Mesenchymal stem cell (in vitro differentiated cells and primary cell): ENCODE data around the gene THAP12. TPM values are rescaled to one million over a fixed set of nuclear protein-coding genes. Genes with fewer than 3 reads are reported as not detected.

ENCODE experiments used
- DNase-seq: peaks from one replicate; pipeline ENCODE4 v3.0.0-alpha.2; 2013
- H2AFZ ChIP-seq: one replicate; pipeline ENCODE4 v1.6.1; 2013; ENCODE audit warnings: low read depth, mild to moderate bottlenecking, control low read depth, inconsistent platforms, low read length, moderate library complexity
- H2AK5ac ChIP-seq: 2 replicates; pipeline ENCODE4 v1.6.1; 2013; ENCODE audit warnings: low read length, moderate library complexity, mild to moderate bottlenecking, inconsistent platforms; ENCODE audit not compliant: severe bottlenecking
- H2BK120ac ChIP-seq: one replicate; pipeline ENCODE4 v1.6.1; 2013; ENCODE audit warnings: low read depth, mild to moderate bottlenecking, inconsistent platforms, low read length, moderate library complexity
- H2BK12ac ChIP-seq, 2 experiments: one replicate each; pipeline ENCODE4 v1.6.1; 2013; ENCODE audit warnings: inconsistent platforms in 2 of 2, low read length in 2 of 2, mild to moderate bottlenecking in 2 of 2, moderate library complexity in 2 of 2, control low read depth in 1 of 2
- H2BK15ac ChIP-seq: one replicate; pipeline ENCODE4 v1.6.1; 2013; ENCODE audit warnings: mild to moderate bottlenecking, low read depth, inconsistent platforms; ENCODE audit not compliant: poor library complexity, severe bottlenecking
- H2BK5ac ChIP-seq: 2 replicates; pipeline ENCODE4 v1.6.1; 2013; ENCODE audit warnings: low read depth, mild to moderate bottlenecking, low read length, control low read depth, inconsistent platforms; ENCODE audit not compliant: poor library complexity, severe bottlenecking
- H3K14ac ChIP-seq, 2 experiments: one replicate each; pipeline ENCODE4 v1.6.1; 2013; ENCODE audit warnings: inconsistent platforms in 2 of 2, low read length in 2 of 2, control low read depth in 1 of 2, mild to moderate bottlenecking in 1 of 2, moderate library complexity in 1 of 2
- H3K18ac ChIP-seq, 2 experiments: one replicate each; pipeline ENCODE4 v1.6.1; 2013; ENCODE audit warnings: inconsistent platforms in 2 of 2, low read length in 2 of 2, control low read depth in 1 of 2, low read depth in 1 of 2, mild to moderate bottlenecking in 1 of 2
- H3K23ac ChIP-seq, 2 experiments: one replicate each; pipeline ENCODE4 v1.6.1; 2013; ENCODE audit warnings: inconsistent platforms in 2 of 2, low read length in 2 of 2, mild to moderate bottlenecking in 2 of 2, moderate library complexity in 2 of 2, control low read depth in 1 of 2
- H3K27ac ChIP-seq: 2 replicates; pipeline ENCODE4 v1.5.1; 2013; ENCODE audit warnings: mild to moderate bottlenecking, moderate library complexity, low read length, control low read depth, inconsistent platforms; ENCODE audit not compliant: poor library complexity, severe bottlenecking
- H3K27me3 ChIP-seq, 2 experiments: 2 replicates each; pipeline versions ENCODE4 v1.6.1 to v1.7.0; 2013; ENCODE audit warnings: low read length in 2 of 2, mild to moderate bottlenecking in 2 of 2, moderate library complexity in 2 of 2, control low read depth in 1 of 2, inconsistent platforms in 1 of 2; ENCODE audit not compliant: control insufficient read depth in 1 of 2, insufficient read depth in 1 of 2
- H3K36me3 ChIP-seq, 2 experiments: 2 replicates each; pipeline versions ENCODE4 v1.6.1 to v1.7.0; 2013; ENCODE audit warnings: low read length in 2 of 2, control low read depth in 1 of 2, inconsistent platforms in 1 of 2, low read depth in 1 of 2, mild to moderate bottlenecking in 1 of 2; ENCODE audit not compliant: insufficient read depth in 2 of 2, control insufficient read depth in 1 of 2
- H3K4ac ChIP-seq, 2 experiments: one replicate each; pipeline ENCODE4 v1.6.1; 2013; ENCODE audit warnings: inconsistent platforms in 2 of 2, low read length in 2 of 2, mild to moderate bottlenecking in 2 of 2, moderate library complexity in 2 of 2, control low read depth in 1 of 2, low read depth in 1 of 2
- H3K4me1 ChIP-seq: 2 replicates; pipeline ENCODE4 v1.6.1; 2013; ENCODE audit warnings: low read depth, low read length, control low read depth; ENCODE audit not compliant: control insufficient read depth, insufficient read depth
- H3K4me2 ChIP-seq: 2 replicates; pipeline ENCODE4 v1.6.1; 2013; ENCODE audit warnings: low read length, mild to moderate bottlenecking, inconsistent platforms; ENCODE audit not compliant: poor library complexity, severe bottlenecking
- H3K4me3 ChIP-seq, 2 experiments: 2 replicates each; pipeline versions ENCODE4 v1.5.1 to v1.7.0; 2013; ENCODE audit warnings: low read length in 2 of 2, mild to moderate bottlenecking in 2 of 2, control low read depth in 1 of 2, low read depth in 1 of 2; ENCODE audit not compliant: insufficient read depth in 1 of 2
- H3K79me1 ChIP-seq: replicated peaks from 2 replicates; pipeline ENCODE4 v1.6.1; 2013; ENCODE audit warnings: mild to moderate bottlenecking, control low read depth, low read length, inconsistent platforms; ENCODE audit not compliant: poor library complexity, severe bottlenecking
- H3K9ac ChIP-seq: 2 replicates; pipeline ENCODE4 v1.7.0; 2013; ENCODE audit warnings: mild to moderate bottlenecking, low read length, moderate library complexity
- H3K9me3 ChIP-seq: 2 replicates; pipeline ENCODE4 v1.7.0; 2013; ENCODE audit warnings: mild to moderate bottlenecking, low read length; ENCODE audit not compliant: control insufficient read depth
- H4K8ac ChIP-seq: one replicate; pipeline ENCODE4 v1.6.1; 2013; ENCODE audit warnings: inconsistent platforms, mild to moderate bottlenecking, low read length, moderate library complexity
- H4K91ac ChIP-seq: one replicate; pipeline ENCODE4 v1.6.1; 2013; ENCODE audit warnings: mild to moderate bottlenecking, low read length, inconsistent platforms
- WGBS: methylation state at CpG from one replicate; pipeline ENCODE4 v1.1.7; 2013; ENCODE audit warnings: mixed read lengths; 5-methylcytosine and 5-hydroxymethylcytosine counted together
- small RNA-seq: library from polyadenylated mRNA; stranded (forward); fragments of <200 nt; extraction: miRNeasy Mini kit (QIAGEN cat#:217004); gene quantifications from one replicate; pipeline ENCODE3, GENCODE V24; 2013; ENCODE audit warnings: low read depth

Gene THAP12

DNA sequence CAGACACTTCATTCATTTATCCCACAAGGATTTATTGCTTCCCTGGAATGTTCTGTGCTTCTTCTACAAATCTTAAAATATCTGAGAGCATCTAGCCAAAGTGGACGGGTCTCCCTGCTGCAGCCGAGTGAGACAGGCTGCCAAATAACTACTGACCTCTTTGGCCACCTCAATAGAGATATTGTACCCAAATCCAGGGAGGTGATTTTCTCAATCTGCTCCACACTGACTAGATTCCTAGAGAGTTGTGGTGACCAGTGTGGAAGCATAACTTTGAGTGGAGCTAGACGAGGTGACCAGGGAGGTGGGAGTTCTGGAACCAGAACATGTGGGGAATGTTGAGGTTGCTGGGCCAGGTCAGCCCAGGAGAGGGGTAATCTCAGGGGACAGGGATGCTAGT lies 77.5 kb downstream of the THAP12 start:
- Histone ChIP-seq H4K91ac (no peak overlapping the region), H2AFZ (no peak overlapping the region), H2BK15ac (no peak overlapping the region), H2BK120ac (no peak overlapping the region), H3K79me1 (no peaks in the 10 kb centered on the region), H3K27ac (no peak overlapping the region), H3K23ac (no peak overlapping the region), H3K4me2 (no peak overlapping the region), H3K14ac (no peak overlapping the region), H2BK5ac (no peak overlapping the region), H3K9me3 (no peaks in the 10 kb centered on the region), H2BK12ac (no peak overlapping the region), H3K4me3 (no peak overlapping the region), H2AK5ac (no peak overlapping the region), H3K27me3 (peaks cover 40 to 82% of the 10 kb centered on the region in 2 experiments), H3K4ac (no peak overlapping the region), H3K9ac (no peak overlapping the region), H3K18ac (no peak overlapping the region), H4K8ac (no peak overlapping the region), H3K36me3 (no peaks in the 10 kb centered on the region), H3K4me1 (no peaks in the 10 kb centered on the region)
- DNase-seq: no peak
- 70% methylated on average over 3 of the region's 3 CpGs for WGBS

DNA sequence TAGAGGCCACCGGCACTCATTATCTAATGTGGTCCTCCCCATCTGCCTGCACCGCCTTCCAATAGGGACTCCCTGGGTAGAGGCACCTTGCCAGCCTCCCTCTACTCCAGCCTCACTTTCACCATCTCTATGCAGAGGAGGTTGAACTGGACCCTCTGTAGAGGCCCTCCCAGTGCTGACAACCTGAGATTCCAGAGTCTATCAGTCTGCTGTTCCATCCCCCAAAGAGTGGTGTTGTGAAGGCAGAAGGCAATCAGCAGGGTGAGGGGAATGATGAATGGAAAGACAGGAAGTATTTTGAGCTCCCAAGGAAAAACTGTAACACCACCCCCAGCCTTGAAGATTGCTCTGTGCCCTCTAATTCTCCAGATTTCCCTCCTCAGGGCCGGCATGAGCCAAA lies 77.9 kb downstream of the THAP12 start:
- Histone ChIP-seq H2AK5ac (no peak overlapping the region), H2BK120ac (no peak overlapping the region), H2BK12ac (no peak overlapping the region), H3K9ac (no peak overlapping the region), H3K4me3 (no peak overlapping the region), H3K36me3 (no peaks in the 10 kb centered on the region), H3K9me3 (no peaks in the 10 kb centered on the region), H2AFZ (no peak overlapping the region), H3K79me1 (no peaks in the 10 kb centered on the region), H3K4ac (no peak overlapping the region), H4K91ac (no peak overlapping the region), H2BK15ac (no peak overlapping the region), H3K27me3 (peaks cover 39 to 84% of the 10 kb centered on the region in 2 experiments), H3K23ac (no peak overlapping the region), H3K14ac (no peak overlapping the region), H4K8ac (no peak overlapping the region), H3K27ac (no peak overlapping the region), H3K4me2 (no peak overlapping the region), H3K18ac (no peak overlapping the region), H3K4me1 (no peaks in the 10 kb centered on the region), H2BK5ac (no peak overlapping the region)
- DNase-seq: no peak
- 81% methylated on average over 3 of the region's 3 CpGs for WGBS

Small RNAs within 50 kb of the gene (small RNA-seq; reads per million reads assigned to genes)
- not detected for gene RF00019
